ENCODE measurements around the gene XCL1. TPM values are rescaled to one million over a fixed set of nuclear protein-coding genes. Genes with fewer than 3 reads are reported as not detected.

The XCL1 gene
- total and polyA plus RNA-seq, 12 donors: 0.07 to 2.3 (median 0.39) TPM; not detected in 2

DNA sequence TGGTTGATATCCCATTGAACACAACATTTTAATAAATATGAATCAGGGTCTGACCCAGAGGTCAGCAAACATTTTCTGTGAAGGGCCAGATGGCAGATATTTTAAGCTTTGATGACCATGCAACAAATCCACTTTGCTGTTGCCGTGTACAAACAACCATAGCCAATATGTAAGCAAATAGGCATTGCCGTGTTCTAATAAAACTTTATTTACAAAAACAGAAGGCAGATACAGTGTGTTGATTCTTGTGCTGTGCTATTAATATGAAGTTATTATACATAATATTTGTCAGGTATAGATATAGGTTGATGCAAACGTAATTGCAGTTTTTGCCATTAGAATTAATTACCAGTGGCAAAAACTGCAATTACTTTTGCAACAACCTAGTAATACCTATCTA, 8.8 kb upstream of the XCL1 start:
- Histone ChIP-seq H3K4me1 (no peaks in the 10 kb centered on the region), H3K27ac (no peak overlapping the region), H3K9me3 (no peaks in the 10 kb centered on the region), H3K36me3 (no peaks in the 10 kb centered on the region), H3K4me3 (no peak overlapping the region), H3K27me3 (no peaks in the 10 kb centered on the region)
- ATAC-seq: no peak
- TF ChIP-seq, protein P1, sequence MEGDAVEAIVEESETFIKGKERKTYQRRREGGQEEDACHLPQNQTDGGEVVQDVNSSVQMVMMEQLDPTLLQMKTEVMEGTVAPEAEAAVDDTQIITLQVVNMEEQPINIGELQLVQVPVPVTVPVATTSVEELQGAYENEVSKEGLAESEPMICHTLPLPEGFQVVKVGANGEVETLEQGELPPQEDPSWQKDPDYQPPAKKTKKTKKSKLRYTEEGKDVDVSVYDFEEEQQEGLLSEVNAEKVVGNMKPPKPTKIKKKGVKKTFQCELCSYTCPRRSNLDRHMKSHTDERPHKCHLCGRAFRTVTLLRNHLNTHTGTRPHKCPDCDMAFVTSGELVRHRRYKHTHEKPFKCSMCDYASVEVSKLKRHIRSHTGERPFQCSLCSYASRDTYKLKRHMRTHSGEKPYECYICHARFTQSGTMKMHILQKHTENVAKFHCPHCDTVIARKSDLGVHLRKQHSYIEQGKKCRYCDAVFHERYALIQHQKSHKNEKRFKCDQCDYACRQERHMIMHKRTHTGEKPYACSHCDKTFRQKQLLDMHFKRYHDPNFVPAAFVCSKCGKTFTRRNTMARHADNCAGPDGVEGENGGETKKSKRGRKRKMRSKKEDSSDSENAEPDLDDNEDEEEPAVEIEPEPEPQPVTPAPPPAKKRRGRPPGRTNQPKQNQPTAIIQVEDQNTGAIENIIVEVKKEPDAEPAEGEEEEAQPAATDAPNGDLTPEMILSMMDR (IDR thresholded peaks at IDR 0.05): no peak
- no peak for DNase-seq
- intact Hi-C loops (cut with DNase I): loop anchor here in 1 of 10 donors (10.0 kb wide), 1 partner anchor 123 kb away; no protein-coding TSS in a partner anchor
- WGBS, 2 donors: 93 to 99% methylated on average over 3 of the region's 3 CpGs

DNA sequence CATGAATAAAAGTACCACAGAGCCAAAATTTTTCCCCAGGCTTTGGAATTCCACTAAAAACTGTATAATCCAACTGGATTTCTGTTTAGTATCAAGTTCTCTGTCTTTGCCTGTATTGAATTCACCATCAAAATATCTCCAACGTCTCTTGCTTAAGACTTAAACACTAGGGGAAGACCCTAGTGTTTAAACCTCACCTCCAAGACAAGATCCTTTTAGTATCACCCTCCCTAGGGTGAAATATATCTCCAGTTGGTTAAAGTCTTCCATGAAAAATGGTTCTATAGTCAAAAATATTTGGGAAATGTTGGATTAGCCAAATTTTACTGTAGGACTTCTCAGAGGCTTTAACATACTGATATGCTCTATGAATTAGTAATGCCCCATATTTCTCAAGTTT, 8.1 kb upstream of the XCL1 start:
- no peak for ATAC-seq
- no peak for DNase-seq
- TF ChIP-seq, protein P1 (IDR thresholded peaks at IDR 0.05): no peak
- WGBS, 2 donors: 73 to 83% methylated on average over 1 of the region's 1 CpG
- H3K4me3 ChIP-seq: no peak overlapping the region
- H3K27me3 ChIP-seq: no peaks in the 10 kb centered on the region
- no peaks in the 10 kb centered on the region for H3K9me3 ChIP-seq
- H3K27ac ChIP-seq: no peak overlapping the region
- H3K36me3 ChIP-seq: no peaks in the 10 kb centered on the region
- no peaks in the 10 kb centered on the region for H3K4me1 ChIP-seq
- intact Hi-C loops (cut with DNase I): loop anchor here in 1 of 10 donors (10.0 kb wide), 1 partner anchor 124 kb away; no protein-coding TSS in a partner anchor

DNA sequence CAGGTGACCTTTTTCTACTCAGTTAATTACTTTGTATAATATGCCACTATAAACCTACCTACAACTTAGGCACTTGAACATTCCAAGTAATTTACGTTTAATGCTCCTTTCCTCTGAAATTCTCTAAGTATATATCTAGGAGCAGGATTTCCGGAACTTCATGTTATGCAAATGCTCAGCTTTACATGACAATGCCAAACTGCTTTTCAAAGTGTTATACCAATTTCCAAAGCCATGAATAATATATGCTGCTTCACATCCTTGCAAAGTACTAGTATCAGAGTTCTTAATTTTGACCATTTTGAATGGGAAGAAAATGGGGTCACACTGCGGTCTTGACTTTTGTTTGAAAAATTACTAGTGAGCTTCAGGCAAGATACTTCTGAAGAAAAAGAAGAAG, 5.8 kb upstream of the XCL1 start:
- no peak for DNase-seq
- Histone ChIP-seq H3K36me3 (no peaks in the 10 kb centered on the region), H3K4me3 (no peak overlapping the region), H3K9me3 (no peaks in the 10 kb centered on the region), H3K27ac (no peak overlapping the region), H3K27me3 (no peaks in the 10 kb centered on the region), H3K4me1 (no peaks in the 10 kb centered on the region)
- 62 to 77% methylated on average over 3 of the region's 3 CpGs for WGBS, 2 donors
- intact Hi-C loops (cut with DNase I): loop anchor here in 9 of 10 donors (5.0 to 10.0 kb wide), 4 partner anchors 133 to 233 kb away; no protein-coding TSS in a partner anchor
- TF ChIP-seq, protein P1 (IDR thresholded peaks at IDR 0.05): no peak
- ATAC-seq: no peak

DNA sequence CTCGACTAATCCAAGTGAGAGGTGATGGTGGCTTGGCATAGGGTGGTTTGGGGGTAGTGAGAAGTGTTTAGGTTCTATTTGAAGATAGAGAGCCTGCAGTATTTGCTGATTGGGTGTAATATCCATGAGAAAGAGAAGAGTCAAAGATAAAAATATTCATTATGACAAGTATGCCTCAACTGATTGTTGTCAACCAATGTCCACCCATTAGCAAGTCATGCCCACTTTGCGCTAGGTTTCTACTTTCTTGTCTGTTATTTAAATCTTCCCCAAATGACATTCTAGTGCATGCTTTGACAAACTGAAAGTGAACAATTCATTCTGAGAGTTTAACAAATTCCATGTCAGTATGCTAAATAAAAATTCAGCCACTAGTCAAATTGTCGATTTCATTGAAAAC, 3.8 kb upstream of the XCL1 start:
- H3K27ac ChIP-seq: no peak overlapping the region
- 96 to 98% methylated on average over 3 of the region's 3 CpGs for WGBS, 2 donors
- H3K9me3 ChIP-seq: no peaks in the 10 kb centered on the region
- H3K36me3 ChIP-seq: no peaks in the 10 kb centered on the region
- no peaks in the 10 kb centered on the region for H3K4me1 ChIP-seq
- TF ChIP-seq, protein P1 (IDR thresholded peaks at IDR 0.05): no peak
- ATAC-seq (no peak), DNase-seq (no peak)
- H3K4me3 ChIP-seq: no peak overlapping the region
- H3K27me3 ChIP-seq: no peaks in the 10 kb centered on the region
- intact Hi-C loops (cut with DNase I): loop anchor here in 9 of 10 donors (2.0 to 10.0 kb wide), 6 partner anchors 132 to 235 kb away; no protein-coding TSS in a partner anchor
